Effector memory CD8-positive, alpha-beta T cell (primary cell): ENCODE results near the gene SLC35F5.
"Not testable (repeated sequence)": the region's sequence is repeated elsewhere in the genome, so short reads cannot be mapped to it uniquely, and the experiment has no call there.

ENCODE experiments used
- ATAC-seq: fragments of 150-1000 bp; cut with Tn5 transposase; replicated peaks from 2 replicates; pipeline ENCODE4 v1.10.0; 2021; ENCODE audit warnings: mild to moderate bottlenecking, moderate library complexity
- DNase-seq, 3 experiments: peaks; one replicate each; pipeline ENCODE4 v3.0.0; 2021
- H3K27ac Mint-ChIP-seq, 2 donors: one replicate each; pipeline ENCODE4 v1.8.0; 2022; ENCODE audit warnings: mild to moderate bottlenecking in 2 of 2, mixed read lengths in 2 of 2, moderate library complexity in 2 of 2
- H3K27me3 Mint-ChIP-seq, 2 donors: one replicate each; pipeline ENCODE4 v1.8.0; 2022; ENCODE audit warnings: mixed read lengths in 2 of 2
- H3K36me3 Mint-ChIP-seq: one replicate; pipeline ENCODE4 v1.8.0; 2022; ENCODE audit warnings: mild to moderate bottlenecking, moderate library complexity, mixed read lengths; ENCODE audit not compliant: insufficient read depth
- H3K4me1 Mint-ChIP-seq, 2 donors: one replicate each; pipeline ENCODE4 v1.8.0; 2022; ENCODE audit warnings: low read depth in 2 of 2, mixed read lengths in 2 of 2
- H3K4me3 Mint-ChIP-seq, 2 donors: one replicate each; pipeline ENCODE4 v1.8.0; 2022; ENCODE audit warnings: mild to moderate bottlenecking in 2 of 2, mixed read lengths in 2 of 2, moderate library complexity in 2 of 2
- H3K9me3 Mint-ChIP-seq, 2 donors: one replicate each; pipeline ENCODE4 v1.8.0; 2022; ENCODE audit warnings: mixed read lengths in 2 of 2

The SLC35F5 gene

GRCh38 chr2:113700186-113700841 lies 56.1 kb downstream of the SLC35F5 start:
- ATAC-seq: peak; percentile 95
- DNase-seq: peak; percentile 34 to 37 (median 36)
- Mint-ChIP-seq H3K4me1 (peaks cover 14 to 17% of the 10 kb centered on the region in 2 donors), H3K27me3 (no peaks in the 10 kb centered on the region), H3K27ac (peak overlapping the region; percentile 52 to 94), H3K36me3 (peaks cover 6% of the 10 kb centered on the region), H3K9me3 (no peaks in the 10 kb centered on the region), H3K4me3 (peak overlapping the region; percentile 79 to 87)

- DNase-seq (no peak), ATAC-seq (peak; percentile 51)
- Mint-ChIP-seq H3K4me3 (peak overlapping the region; percentile 79 to 87), H3K9me3 (no peaks in the 10 kb centered on the region), H3K27ac (peak overlapping the region; percentile 52 to 94), H3K36me3 (peaks cover 8% of the 10 kb centered on the region), H3K27me3 (no peaks in the 10 kb centered on the region), H3K4me1 (peaks cover 19 to 24% of the 10 kb centered on the region in 2 donors)
Measured at GRCh38 chr2:113698892-113699447, 57.5 kb downstream of the SLC35F5 start.

GRCh38 chr2:113698251-113698650 lies 58.2 kb downstream of the SLC35F5 start:
- H3K4me3 Mint-ChIP-seq: peak overlapping the region in 1 of 2 donors; percentile 9
- DNase-seq, H3K27me3 Mint-ChIP-seq, H3K9me3 Mint-ChIP-seq, ATAC-seq: not testable (repeated sequence)
- peak overlapping the region in 1 of 2 donors; percentile 13 for H3K27ac Mint-ChIP-seq
- H3K36me3 Mint-ChIP-seq: peaks cover 15% of the 10 kb centered on the region
- peaks cover 26 to 31% of the 10 kb centered on the region in 2 donors for H3K4me1 Mint-ChIP-seq

GRCh38 chr2:113697516-113697915 lies 58.9 kb downstream of the SLC35F5 start:
- H3K4me3 Mint-ChIP-seq: no peak overlapping the region
- DNase-seq: no peak
- ATAC-seq: no peak
- H3K27me3 Mint-ChIP-seq: no peaks in the 10 kb centered on the region
- H3K27ac Mint-ChIP-seq: no peak overlapping the region
- H3K4me1 Mint-ChIP-seq: peaks cover 30 to 38% of the 10 kb centered on the region in 2 donors
- no peaks in the 10 kb centered on the region for H3K9me3 Mint-ChIP-seq
- peaks cover 19% of the 10 kb centered on the region for H3K36me3 Mint-ChIP-seq

- Mint-ChIP-seq H3K9me3 (no peaks in the 10 kb centered on the region), H3K36me3 (peaks cover 13% of the 10 kb centered on the region), H3K4me1 (peaks cover 20 to 28% of the 10 kb centered on the region in 2 donors), H3K27me3 (no peaks in the 10 kb centered on the region), H3K4me3 (peak overlapping the region; percentile 79 to 80), H3K27ac (peak overlapping the region in 1 of 2 donors; percentile 93)
- ATAC-seq: no peak
- DNase-seq: no peak
Measured at GRCh38 chr2:113694438-113694837, 62.0 kb downstream of the SLC35F5 start.

- no peak for DNase-seq
- H3K9me3 Mint-ChIP-seq: no peaks in the 10 kb centered on the region
Measured at GRCh38 chr2:113692698-113693428, 63.6 kb downstream of the SLC35F5 start.

GRCh38 chr2:113690871-113691270 lies 65.6 kb downstream of the SLC35F5 start:
- not testable (repeated sequence) for H3K27ac Mint-ChIP-seq, H3K27me3 Mint-ChIP-seq, ATAC-seq, DNase-seq, H3K9me3 Mint-ChIP-seq, H3K4me3 Mint-ChIP-seq
- H3K4me1 Mint-ChIP-seq: peaks cover 16 to 22% of the 10 kb centered on the region in 2 donors
- H3K36me3 Mint-ChIP-seq: peaks cover 13% of the 10 kb centered on the region

More at GRCh38 chr2:113692698-113693428, 63.6 kb downstream of the SLC35F5 start:
- Mint-ChIP-seq H3K36me3 (peaks cover 13% of the 10 kb centered on the region), H3K27ac (peak overlapping the region; percentile 92 to 93), H3K4me1 (peaks cover 16 to 22% of the 10 kb centered on the region in 2 donors), H3K27me3 (no peaks in the 10 kb centered on the region), H3K4me3 (peak overlapping the region; percentile 79 to 80)
- ATAC-seq: peak; percentile 66

GRCh38 chr2:113686537-113686936 lies 69.9 kb downstream of the SLC35F5 start:
- no peak overlapping the region for H3K4me3 Mint-ChIP-seq
- no peak for DNase-seq
- H3K27ac Mint-ChIP-seq: no peak overlapping the region
- H3K27me3 Mint-ChIP-seq: no peaks in the 10 kb centered on the region
- no peaks in the 10 kb centered on the region for H3K36me3 Mint-ChIP-seq
- no peaks in the 10 kb centered on the region for H3K9me3 Mint-ChIP-seq
- no peak for ATAC-seq
- no peaks in the 10 kb centered on the region for H3K4me1 Mint-ChIP-seq

GRCh38 chr2:113685471-113685870 lies 71.0 kb downstream of the SLC35F5 start:
- Mint-ChIP-seq H3K9me3 (no peaks in the 10 kb centered on the region), H3K27ac (no peak overlapping the region), H3K27me3 (no peaks in the 10 kb centered on the region)

GRCh38 chr2:113679457-113679856 lies 77.0 kb downstream of the SLC35F5 start:
- Mint-ChIP-seq H3K4me1 (peaks cover 8 to 11% of the 10 kb centered on the region in 2 donors), H3K4me3 (no peak overlapping the region), H3K9me3 (no peaks in the 10 kb centered on the region), H3K27ac (no peak overlapping the region), H3K36me3 (peaks cover 3% of the 10 kb centered on the region), H3K27me3 (peaks cover 0 to 9% of the 10 kb centered on the region in 2 donors)
- ATAC-seq: peak; percentile 100
- DNase-seq: peak in 1 of 3 experiments; percentile 12

More at GRCh38 chr2:113685471-113685870, 71.0 kb downstream of the SLC35F5 start:
- no peak for DNase-seq
- Mint-ChIP-seq H3K4me1 (no peaks in the 10 kb centered on the region), H3K36me3 (no peaks in the 10 kb centered on the region), H3K4me3 (no peak overlapping the region)
- ATAC-seq: no peak

GRCh38 chr2:113677330-113677729 lies 79.1 kb downstream of the SLC35F5 start:
- Mint-ChIP-seq H3K27me3 (peaks cover 0 to 9% of the 10 kb centered on the region in 2 donors), H3K36me3 (peaks cover 3% of the 10 kb centered on the region), H3K4me1 (peaks cover 8 to 11% of the 10 kb centered on the region in 2 donors), H3K9me3 (no peaks in the 10 kb centered on the region), H3K4me3 (no peak overlapping the region), H3K27ac (no peak overlapping the region)
- no peak for ATAC-seq
- no peak for DNase-seq

- no peak overlapping the region for H3K4me3 Mint-ChIP-seq
- H3K36me3 Mint-ChIP-seq: peaks cover 3% of the 10 kb centered on the region
- peaks cover 0 to 9% of the 10 kb centered on the region in 2 donors for H3K27me3 Mint-ChIP-seq
- H3K9me3 Mint-ChIP-seq: no peaks in the 10 kb centered on the region
- DNase-seq: no peak
- no peak for ATAC-seq
- H3K4me1 Mint-ChIP-seq: peaks cover 8 to 11% of the 10 kb centered on the region in 2 donors
- no peak overlapping the region for H3K27ac Mint-ChIP-seq
Measured at GRCh38 chr2:113676623-113677266, 79.7 kb downstream of the SLC35F5 start.

GRCh38 chr2:113675875-113676274 lies 80.6 kb downstream of the SLC35F5 start:
- H3K27me3 Mint-ChIP-seq: peaks cover 0 to 9% of the 10 kb centered on the region in 2 donors
- no peak for ATAC-seq
- no peaks in the 10 kb centered on the region for H3K9me3 Mint-ChIP-seq
- no peak for DNase-seq
- H3K36me3 Mint-ChIP-seq: peaks cover 3% of the 10 kb centered on the region
- peaks cover 8 to 11% of the 10 kb centered on the region in 2 donors for H3K4me1 Mint-ChIP-seq
- H3K27ac Mint-ChIP-seq: no peak overlapping the region
- H3K4me3 Mint-ChIP-seq: no peak overlapping the region
